HCT116 (cell line): ENCODE measurements around the gene ABL1.

Experiments
- EZH2 ChIP-seq: fragments of 200-600 bp; sonication (generic); IDR thresholded peaks from 2 replicates; pipeline ENCODE4 v1.6.1; 2017; ENCODE audit warnings: antibody characterized with exemption, mixed run types
- EZH2phosphoT487 ChIP-seq: fragments of 200-600 bp; IDR thresholded peaks from 2 replicates; pipeline ENCODE4 v1.6.1; 2018; ENCODE audit warnings: antibody characterized with exemption, borderline replicate concordance
- POLR2A ChIP-seq: IDR thresholded peaks from 2 replicates; pipeline ENCODE4 v1.7.0; 2011; ENCODE audit warnings: borderline replicate concordance; ENCODE audit not compliant: insufficient read depth, insufficient read length; ENCODE audit errors: extremely low read depth
- ZFX ChIP-seq: fragments of 450-650 bp; IDR thresholded peaks from 2 replicates; pipeline ENCODE4 v1.6.1; 2017
- TF ChIP-seq, protein P1 (sequence below): IDR thresholded peaks from 2 replicates; pipeline ENCODE4 v1.6.1; 2012
- TF ChIP-seq, protein P2 (sequence below), 3 experiments: fragments of 200-600 bp in 1 of 3; sonication (generic) in 1 of 3; IDR thresholded peaks in 2 of 3; conservative IDR thresholded peaks in 1 of 3; 2 replicates each; pipeline ENCODE4 v1.5.1; 2012 to 2017; ENCODE audit warnings: low read depth in 2 of 3, low read length in 2 of 3, antibody characterized with exemption in 1 of 3, borderline replicate concordance in 1 of 3, control low read depth in 1 of 3, mild to moderate bottlenecking in 1 of 3, mixed read lengths in 1 of 3, mixed run types in 1 of 3, moderate library complexity in 1 of 3; ENCODE audit not compliant: insufficient read depth in 1 of 3

DNA sequence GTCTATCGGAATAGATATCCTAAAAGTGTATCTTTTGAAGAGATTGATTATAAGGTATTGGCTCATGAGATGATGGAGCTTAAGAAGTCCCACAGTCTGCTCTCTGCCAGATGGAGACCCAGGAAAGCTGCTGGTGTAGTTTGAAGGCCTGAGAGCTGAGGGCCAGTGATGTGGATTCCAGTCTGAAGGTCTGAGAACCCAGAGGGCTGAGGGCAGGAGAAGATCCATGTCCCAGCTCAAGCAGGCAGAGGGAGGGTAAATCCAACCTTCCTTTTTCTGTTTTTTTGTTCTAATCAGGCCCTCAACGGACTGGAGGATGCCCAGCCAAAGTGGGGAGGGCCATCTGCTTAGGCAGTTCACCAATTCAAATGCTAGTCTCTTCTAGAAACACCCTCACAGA lies 11.0 kb upstream of the ABL1 start:
- TF ChIP-seq, protein P1, sequence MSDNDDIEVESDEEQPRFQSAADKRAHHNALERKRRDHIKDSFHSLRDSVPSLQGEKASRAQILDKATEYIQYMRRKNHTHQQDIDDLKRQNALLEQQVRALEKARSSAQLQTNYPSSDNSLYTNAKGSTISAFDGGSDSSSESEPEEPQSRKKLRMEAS: no peak
- TF ChIP-seq, protein P2, sequence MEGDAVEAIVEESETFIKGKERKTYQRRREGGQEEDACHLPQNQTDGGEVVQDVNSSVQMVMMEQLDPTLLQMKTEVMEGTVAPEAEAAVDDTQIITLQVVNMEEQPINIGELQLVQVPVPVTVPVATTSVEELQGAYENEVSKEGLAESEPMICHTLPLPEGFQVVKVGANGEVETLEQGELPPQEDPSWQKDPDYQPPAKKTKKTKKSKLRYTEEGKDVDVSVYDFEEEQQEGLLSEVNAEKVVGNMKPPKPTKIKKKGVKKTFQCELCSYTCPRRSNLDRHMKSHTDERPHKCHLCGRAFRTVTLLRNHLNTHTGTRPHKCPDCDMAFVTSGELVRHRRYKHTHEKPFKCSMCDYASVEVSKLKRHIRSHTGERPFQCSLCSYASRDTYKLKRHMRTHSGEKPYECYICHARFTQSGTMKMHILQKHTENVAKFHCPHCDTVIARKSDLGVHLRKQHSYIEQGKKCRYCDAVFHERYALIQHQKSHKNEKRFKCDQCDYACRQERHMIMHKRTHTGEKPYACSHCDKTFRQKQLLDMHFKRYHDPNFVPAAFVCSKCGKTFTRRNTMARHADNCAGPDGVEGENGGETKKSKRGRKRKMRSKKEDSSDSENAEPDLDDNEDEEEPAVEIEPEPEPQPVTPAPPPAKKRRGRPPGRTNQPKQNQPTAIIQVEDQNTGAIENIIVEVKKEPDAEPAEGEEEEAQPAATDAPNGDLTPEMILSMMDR (IDR thresholded peaks at IDR 0.05 in 2 of 3, conservative IDR thresholded peaks at IDR 0.05 in 1 of 3; ENCODE audit: borderline replicate concordance in 1 of 3, insufficient read depth in 1 of 3, low read depth in 2 of 3, low read length in 2 of 3): no peak
- TF ChIP-seq ZFX (no peak), EZH2 (no peak), POLR2A (no peak), EZH2phosphoT487 (no peak)
